HEK293 (cell line): Measurements from ENCODE around the gene TMEM187.
A peak's percentile ranks its signal among the peaks of the same experiment; 100 is the strongest.

Source experiments
- CTCF ChIA-PET: fragments of 350-600 bp; formaldehyde crosslinking; extraction: SDS; loops from one replicate; lab custom pipeline; 2021; ENCODE audit warnings: antibody characterized with exemption; lab: Yijun Ruan, JAX
- POLR2A ChIA-PET: fragments of 300-600 bp; formaldehyde crosslinking; extraction: SDS; loops from one replicate; lab custom pipeline; 2020; ENCODE audit warnings: antibody characterized with exemption, inconsistent platforms; lab: Yijun Ruan, JAX
- H3K27ac ChIP-seq: fragments of 200-500 bp; sonication (Bioruptor generic); 2 replicates; pipeline ENCODE4 v1.5.1; 2014; ENCODE audit warnings: low read depth, low read length, control low read depth, inconsistent platforms; ENCODE audit errors: extremely low read depth
- H3K36me3 ChIP-seq, 2 experiments: fragments of 200-500 bp in 1 of 2; sonication (Bioruptor generic) in 1 of 2; 1 replicate in 1 of 2; 2 replicates in 1 of 2; pipeline ENCODE4 v1.5.1; 2014 to 2017; ENCODE audit warnings: inconsistent platforms in 2 of 2, low read length in 2 of 2; ENCODE audit not compliant: control insufficient read depth in 2 of 2, insufficient read depth in 1 of 2
- H3K4me1 ChIP-seq: fragments of 200-500 bp; sonication (Bioruptor generic); 2 replicates; pipeline ENCODE4 v1.5.1; 2014; ENCODE audit warnings: mild to moderate bottlenecking, low read length, inconsistent platforms; ENCODE audit not compliant: control insufficient read depth, insufficient read depth
- H3K4me3 ChIP-seq: 2 replicates; pipeline ENCODE4 v1.5.1; 2011; ENCODE audit warnings: low read depth, mild to moderate bottlenecking, control low read depth, low read length, moderate library complexity
- H3K9me3 ChIP-seq: fragments of 200-500 bp; sonication (Bioruptor generic); 2 replicates; pipeline ENCODE4 v1.5.1; 2014; ENCODE audit warnings: low read depth, low read length, inconsistent platforms; ENCODE audit not compliant: control insufficient read depth, insufficient read depth
- KLF8 ChIP-seq: fragments of 450-650 bp; formaldehyde crosslinking; IDR thresholded peaks from 2 replicates; pipeline ENCODE4 v1.5.1; 2016; ENCODE audit warnings: missing biosample characterization, missing genetic modification characterization
- SCRT2 ChIP-seq: fragments of 450-650 bp; formaldehyde crosslinking; IDR thresholded peaks from 2 replicates; pipeline ENCODE4 v1.5.1; 2016; ENCODE audit warnings: missing biosample characterization, missing genetic modification characterization
- ZFHX2 ChIP-seq: fragments of 450-650 bp; formaldehyde crosslinking; conservative IDR thresholded peaks from 2 replicates; pipeline ENCODE4 v1.5.1; 2016; ENCODE audit warnings: missing biosample characterization, missing genetic modification characterization
- ZNF138 ChIP-seq: fragments of 450-650 bp; formaldehyde crosslinking; IDR thresholded peaks from 2 replicates; pipeline ENCODE4 v1.5.1; 2016; ENCODE audit warnings: missing biosample characterization, missing genetic modification characterization, borderline replicate concordance
- ZNF292 ChIP-seq: fragments of 450-650 bp; formaldehyde crosslinking; IDR thresholded peaks from 2 replicates; pipeline ENCODE4 v1.5.1; 2016; ENCODE audit warnings: low read depth, missing biosample characterization, missing genetic modification characterization, borderline replicate concordance
- ZNF423 ChIP-seq: fragments of 450-650 bp; formaldehyde crosslinking; IDR thresholded peaks from 2 replicates; pipeline ENCODE4 v1.5.1; 2016; ENCODE audit warnings: missing biosample characterization, missing genetic modification characterization
- ZNF600 ChIP-seq: fragments of 450-650 bp; formaldehyde crosslinking; IDR thresholded peaks from 2 replicates; pipeline ENCODE4 v1.5.1; 2016; ENCODE audit warnings: missing biosample characterization, missing genetic modification characterization
- ZNF654 ChIP-seq: fragments of 450-650 bp; formaldehyde crosslinking; IDR thresholded peaks from 2 replicates; pipeline ENCODE4 v1.5.1; 2016; ENCODE audit warnings: low read depth, missing biosample characterization, missing genetic modification characterization
- ZSCAN23 ChIP-seq: fragments of 450-650 bp; formaldehyde crosslinking; IDR thresholded peaks from 2 replicates; pipeline ENCODE4 v1.5.1; 2016; ENCODE audit warnings: missing biosample characterization, missing genetic modification characterization
- TF ChIP-seq, protein P1 (sequence below): fragments of 450-650 bp; formaldehyde crosslinking; IDR thresholded peaks from 2 replicates; pipeline ENCODE4 v1.5.1; 2016; ENCODE audit warnings: missing biosample characterization, missing genetic modification characterization
- TF ChIP-seq, protein P2 (sequence below): fragments of 450-650 bp; formaldehyde crosslinking; IDR thresholded peaks from 2 replicates; pipeline ENCODE4 v1.5.1; 2016; ENCODE audit warnings: missing biosample characterization, missing genetic modification characterization, borderline replicate concordance

Gene TMEM187

DNA sequence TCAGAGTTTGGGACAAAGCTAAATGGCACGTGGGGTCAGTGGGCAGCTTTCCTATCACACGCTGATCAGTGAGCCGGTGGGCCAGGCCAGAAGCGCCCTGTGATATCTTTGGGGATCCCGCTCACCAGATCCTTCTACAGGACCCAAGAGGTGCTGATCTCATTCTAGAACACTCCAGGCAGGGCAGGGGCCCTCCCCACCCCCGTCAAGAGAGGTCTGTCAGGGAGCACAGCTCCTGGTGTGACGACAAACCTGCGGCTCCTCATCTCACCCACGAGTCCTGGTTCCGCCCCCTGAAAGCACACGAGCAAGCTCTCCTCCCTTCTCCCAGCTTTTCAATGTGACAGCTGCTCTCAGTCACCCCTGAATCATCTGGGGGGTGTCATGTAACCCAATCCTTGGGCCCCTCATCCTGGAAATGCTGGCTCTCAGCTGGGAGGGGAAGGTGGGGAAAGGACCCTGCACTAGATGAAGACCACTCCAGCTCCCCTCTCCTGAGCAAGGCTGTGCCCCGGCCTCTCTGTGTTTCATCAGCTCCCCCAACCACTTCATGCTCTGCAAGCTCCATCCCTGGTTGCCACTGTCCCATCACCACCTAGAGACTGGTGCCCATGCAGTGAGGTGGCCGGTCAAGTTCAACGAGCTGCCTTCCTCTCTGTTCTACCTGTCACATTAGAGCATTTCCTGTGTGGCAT lies 5.6 kb upstream of the TMEM187 start:
- ChIA-PET CTCF (interaction anchor here (0.6 to 7.0 kb wide), 7 partner anchors 13 to 505 kb away, joined by 3 to 65 read pairs (median 4); no protein-coding TSS in a partner anchor), POLR2A (interaction anchor here (0.6 to 1.5 kb wide), 3 partner anchors 18 to 871 kb away, joined by 3 to 6 read pairs (median 3); no protein-coding TSS in a partner anchor)
- no peak overlapping the region for H3K27ac ChIP-seq
- TF ChIP-seq ZNF138 (tag by site-specific recombination) (no peak), SCRT2 (tag by site-specific recombination) (0 out of 2 replicates have a peak, but pooled peaks have one; percentile 22), KLF8 (no peak), ZNF423 (no peak), ZNF654 (tag by site-specific recombination) (no peak), ZNF292 (tag by site-specific recombination) (no peak), ZSCAN23 (tag by site-specific recombination) (no peak), ZFHX2 (tag by site-specific recombination) (peak; percentile 33; the same call in 1 of the 2 replicates)
- TF ChIP-seq, protein P1, sequence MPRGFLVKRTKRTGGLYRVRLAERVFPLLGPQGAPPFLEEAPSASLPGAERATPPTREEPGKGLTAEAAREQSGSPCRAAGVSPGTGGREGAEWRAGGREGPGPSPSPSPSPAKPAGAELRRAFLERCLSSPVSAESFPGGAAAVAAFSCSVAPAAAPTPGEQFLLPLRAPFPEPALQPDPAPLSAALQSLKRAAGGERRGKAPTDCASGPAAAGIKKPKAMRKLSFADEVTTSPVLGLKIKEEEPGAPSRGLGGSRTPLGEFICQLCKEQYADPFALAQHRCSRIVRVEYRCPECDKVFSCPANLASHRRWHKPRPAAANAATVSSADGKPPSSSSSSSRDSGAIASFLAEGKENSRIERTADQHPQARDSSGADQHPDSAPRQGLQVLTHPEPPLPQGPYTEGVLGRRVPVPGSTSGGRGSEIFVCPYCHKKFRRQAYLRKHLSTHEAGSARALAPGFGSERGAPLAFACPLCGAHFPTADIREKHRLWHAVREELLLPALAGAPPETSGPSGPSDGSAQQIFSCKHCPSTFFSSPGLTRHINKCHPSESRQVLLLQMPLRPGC (tag by site-specific recombination) = no peak
- peaks cover 4% of the 10 kb centered on the region; the same call in 1 of the 2 replicates for H3K4me1 ChIP-seq
- peaks cover 9 to 62% of the 10 kb centered on the region in 2 experiments; a peak in 2 of 3 replicates for H3K36me3 ChIP-seq
- no peaks in the 10 kb centered on the region for H3K9me3 ChIP-seq
- H3K4me3 ChIP-seq = no peak overlapping the region

DNA sequence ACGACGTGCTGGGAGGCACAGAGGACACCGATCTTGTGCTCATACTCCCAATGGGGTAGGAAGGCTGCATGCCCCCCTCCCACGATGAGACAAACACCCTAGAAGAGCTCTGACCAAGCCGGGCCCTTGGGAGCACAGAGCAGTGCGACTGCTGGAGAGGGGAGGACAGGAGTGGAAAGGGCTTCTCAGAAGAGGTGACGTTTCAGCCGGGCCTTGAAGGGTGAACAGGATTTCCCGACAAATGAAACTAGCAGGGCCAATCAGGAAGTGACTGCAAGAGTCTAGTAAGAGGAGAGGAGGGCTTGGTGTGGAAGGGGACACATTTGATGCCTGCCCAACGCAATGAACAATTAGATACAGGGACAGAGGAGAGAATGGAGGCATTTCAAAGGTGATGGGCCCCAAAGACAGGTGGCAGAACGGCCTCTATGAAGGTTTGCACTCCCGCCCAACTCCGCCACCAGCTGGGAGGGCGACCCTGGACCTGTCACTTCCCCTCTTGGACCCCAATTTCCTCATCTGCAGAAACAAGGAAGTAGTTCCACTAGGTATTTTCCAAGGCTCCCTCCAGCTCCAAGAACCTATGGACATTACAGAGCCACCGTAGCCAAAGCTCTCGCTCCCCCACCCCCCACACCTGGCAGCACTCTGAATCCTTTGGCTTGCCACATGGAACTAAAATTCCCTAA lies 4.9 kb upstream of the TMEM187 start:
- H3K36me3 ChIP-seq = peaks cover 5 to 55% of the 10 kb centered on the region in 2 experiments; a peak in 2 of 3 replicates
- CTCF ChIA-PET = interaction anchor here (0.6 to 7.0 kb wide), 10 partner anchors 14 to 506 kb away, joined by 3 to 65 read pairs (median 4); no protein-coding TSS in a partner anchor
- no peak overlapping the region for H3K4me3 ChIP-seq
- H3K4me1 ChIP-seq = peaks cover 4% of the 10 kb centered on the region; the same call in 1 of the 2 replicates
- POLR2A ChIA-PET = interaction anchor here (1.1 to 1.5 kb wide), 2 partner anchors 21 to 28 kb away, joined by 4 to 6 read pairs; no protein-coding TSS in a partner anchor
- TF ChIP-seq ZNF600 (tag by site-specific recombination) = peak; percentile 38; the same call in 1 of the 2 replicates
- TF ChIP-seq, protein P2, sequence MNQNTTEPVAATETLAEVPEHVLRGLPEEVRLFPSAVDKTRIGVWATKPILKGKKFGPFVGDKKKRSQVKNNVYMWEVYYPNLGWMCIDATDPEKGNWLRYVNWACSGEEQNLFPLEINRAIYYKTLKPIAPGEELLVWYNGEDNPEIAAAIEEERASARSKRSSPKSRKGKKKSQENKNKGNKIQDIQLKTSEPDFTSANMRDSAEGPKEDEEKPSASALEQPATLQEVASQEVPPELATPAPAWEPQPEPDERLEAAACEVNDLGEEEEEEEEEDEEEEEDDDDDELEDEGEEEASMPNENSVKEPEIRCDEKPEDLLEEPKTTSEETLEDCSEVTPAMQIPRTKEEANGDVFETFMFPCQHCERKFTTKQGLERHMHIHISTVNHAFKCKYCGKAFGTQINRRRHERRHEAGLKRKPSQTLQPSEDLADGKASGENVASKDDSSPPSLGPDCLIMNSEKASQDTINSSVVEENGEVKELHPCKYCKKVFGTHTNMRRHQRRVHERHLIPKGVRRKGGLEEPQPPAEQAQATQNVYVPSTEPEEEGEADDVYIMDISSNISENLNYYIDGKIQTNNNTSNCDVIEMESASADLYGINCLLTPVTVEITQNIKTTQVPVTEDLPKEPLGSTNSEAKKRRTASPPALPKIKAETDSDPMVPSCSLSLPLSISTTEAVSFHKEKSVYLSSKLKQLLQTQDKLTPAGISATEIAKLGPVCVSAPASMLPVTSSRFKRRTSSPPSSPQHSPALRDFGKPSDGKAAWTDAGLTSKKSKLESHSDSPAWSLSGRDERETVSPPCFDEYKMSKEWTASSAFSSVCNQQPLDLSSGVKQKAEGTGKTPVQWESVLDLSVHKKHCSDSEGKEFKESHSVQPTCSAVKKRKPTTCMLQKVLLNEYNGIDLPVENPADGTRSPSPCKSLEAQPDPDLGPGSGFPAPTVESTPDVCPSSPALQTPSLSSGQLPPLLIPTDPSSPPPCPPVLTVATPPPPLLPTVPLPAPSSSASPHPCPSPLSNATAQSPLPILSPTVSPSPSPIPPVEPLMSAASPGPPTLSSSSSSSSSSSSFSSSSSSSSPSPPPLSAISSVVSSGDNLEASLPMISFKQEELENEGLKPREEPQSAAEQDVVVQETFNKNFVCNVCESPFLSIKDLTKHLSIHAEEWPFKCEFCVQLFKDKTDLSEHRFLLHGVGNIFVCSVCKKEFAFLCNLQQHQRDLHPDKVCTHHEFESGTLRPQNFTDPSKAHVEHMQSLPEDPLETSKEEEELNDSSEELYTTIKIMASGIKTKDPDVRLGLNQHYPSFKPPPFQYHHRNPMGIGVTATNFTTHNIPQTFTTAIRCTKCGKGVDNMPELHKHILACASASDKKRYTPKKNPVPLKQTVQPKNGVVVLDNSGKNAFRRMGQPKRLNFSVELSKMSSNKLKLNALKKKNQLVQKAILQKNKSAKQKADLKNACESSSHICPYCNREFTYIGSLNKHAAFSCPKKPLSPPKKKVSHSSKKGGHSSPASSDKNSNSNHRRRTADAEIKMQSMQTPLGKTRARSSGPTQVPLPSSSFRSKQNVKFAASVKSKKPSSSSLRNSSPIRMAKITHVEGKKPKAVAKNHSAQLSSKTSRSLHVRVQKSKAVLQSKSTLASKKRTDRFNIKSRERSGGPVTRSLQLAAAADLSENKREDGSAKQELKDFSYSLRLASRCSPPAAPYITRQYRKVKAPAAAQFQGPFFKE (tag by site-specific recombination) = no peak
- TF ChIP-seq, all 188 proteins: peak for 1
- H3K9me3 ChIP-seq = no peaks in the 10 kb centered on the region
- H3K27ac ChIP-seq = no peak overlapping the region
